RWPE2 (cell line): ENCODE results near the gene ALG1L2.
"Not testable (repeated sequence)": the region's sequence is repeated elsewhere in the genome, so short reads cannot be mapped to it uniquely, and the experiment has no call there.

ENCODE experiments used
- ATAC-seq: fragments of 200-7000 bp; cut with Tn5 transposase; 3 replicates; pipeline ENCODE4 v1.9.1; 2021; ENCODE audit warnings: low read depth
- DNase-seq: peaks from one replicate; pipeline ENCODE4 v3.0.0-alpha.2; 2020; ENCODE audit warnings: low spot score
- H3K27ac ChIP-seq: fragments of 450-650 bp; 2 replicates; pipeline ENCODE4 v1.5.1; 2017; ENCODE audit warnings: mild to moderate bottlenecking; ENCODE audit not compliant: poor library complexity, severe bottlenecking
- H3K27me3 ChIP-seq: fragments of 250-450 bp; sonication (Bioruptor Pico); 2 replicates; pipeline ENCODE4 v1.5.1; 2021; ENCODE audit warnings: mild to moderate bottlenecking, moderate library complexity; ENCODE audit not compliant: insufficient read depth, poor library complexity, severe bottlenecking
- H3K36me3 ChIP-seq: fragments of 250-450 bp; sonication (Bioruptor Pico); 2 replicates; pipeline ENCODE4 v1.5.1; 2020; ENCODE audit warnings: low read depth, mild to moderate bottlenecking, moderate library complexity
- H3K4me1 ChIP-seq: fragments of 250-450 bp; sonication (Bioruptor Pico); 2 replicates; pipeline ENCODE4 v1.5.1; 2021; ENCODE audit warnings: mild to moderate bottlenecking, moderate library complexity; ENCODE audit not compliant: insufficient read depth, poor library complexity, severe bottlenecking
- H3K4me3 ChIP-seq: fragments of 250-450 bp; sonication (Bioruptor Pico); 2 replicates; pipeline ENCODE4 v1.5.1; 2021; ENCODE audit warnings: mild to moderate bottlenecking, moderate library complexity; ENCODE audit not compliant: severe bottlenecking
- H3K9me3 ChIP-seq: fragments of 250-450 bp; sonication (Bioruptor Pico); 2 replicates; pipeline ENCODE4 v1.5.1; 2021; ENCODE audit warnings: mild to moderate bottlenecking, moderate library complexity; ENCODE audit not compliant: severe bottlenecking
- CTCF ChIP-seq: fragments of 450-650 bp; IDR thresholded peaks from one replicate; pipeline ENCODE4 v1.5.1; 2017; ENCODE audit warnings: mild to moderate bottlenecking, moderate library complexity; ENCODE audit not compliant: poor library complexity, severe bottlenecking

ALG1L2 gene

DNA sequence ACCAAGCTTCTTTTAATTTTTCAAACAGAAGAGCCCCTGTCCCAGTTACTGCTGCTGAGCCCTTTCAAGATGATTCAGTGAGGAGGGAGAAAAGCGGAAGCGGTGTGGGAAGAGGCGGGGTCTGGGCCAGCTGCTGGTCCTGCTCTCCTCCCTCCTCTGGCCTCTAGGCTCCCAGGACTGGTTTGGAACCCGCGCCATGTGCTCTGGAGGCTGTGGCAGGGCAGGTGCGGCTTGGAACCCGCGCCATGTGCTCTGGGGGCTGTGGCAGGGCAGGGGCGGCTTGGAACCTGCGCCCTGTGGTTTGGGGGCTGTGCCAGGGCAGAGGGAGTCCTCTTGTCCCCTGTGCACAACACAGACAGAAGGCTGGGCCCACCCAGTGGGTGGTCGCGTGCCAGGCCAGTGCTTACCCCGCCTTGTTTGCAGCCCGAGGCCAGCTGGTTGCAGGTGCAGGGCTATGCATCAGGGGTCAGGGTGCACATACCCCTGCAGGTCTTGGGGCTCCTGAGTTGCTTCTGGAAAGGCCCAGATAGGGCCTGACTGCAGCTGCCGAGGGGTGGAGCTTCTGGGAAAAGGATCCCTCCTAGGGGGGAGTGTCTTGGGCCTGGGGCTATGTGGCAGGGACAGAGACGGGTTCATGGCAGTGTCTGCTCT lies 12.2 kb downstream of the ALG1L2 start:
- no peaks in the 10 kb centered on the region for H3K27me3 ChIP-seq
- no peak overlapping the region for H3K4me3 ChIP-seq
- H3K4me1 ChIP-seq = no peaks in the 10 kb centered on the region
- TF ChIP-seq CTCF = no peak
- no peak overlapping the region for H3K27ac ChIP-seq
- no peak for DNase-seq
- ATAC-seq = no peak
- no peaks in the 10 kb centered on the region for H3K9me3 ChIP-seq
- H3K36me3 ChIP-seq = no peaks in the 10 kb centered on the region

DNA sequence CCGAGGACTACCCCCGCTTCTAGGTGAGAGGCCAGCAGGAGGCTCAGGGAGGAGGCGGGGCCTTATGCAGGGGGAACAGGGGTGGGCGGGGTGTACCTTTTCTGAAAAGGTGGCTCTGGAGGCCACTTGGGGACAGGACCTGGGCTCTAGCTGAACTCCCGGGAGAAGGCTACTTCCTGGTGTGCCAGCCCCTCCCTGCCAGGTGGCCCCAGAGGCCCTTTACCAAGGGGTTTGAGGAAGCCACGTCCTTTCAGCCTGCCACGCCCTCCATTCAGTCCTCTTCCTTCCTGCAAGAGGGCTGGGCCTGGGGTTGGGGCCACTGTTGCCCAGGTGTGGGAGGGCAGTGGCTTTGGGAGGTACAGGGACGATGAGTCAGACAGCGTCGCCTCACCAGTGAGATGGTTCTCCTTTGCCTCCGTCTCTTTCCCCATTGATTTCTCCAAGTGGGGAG lies 12.9 kb downstream of the ALG1L2 start:
- ATAC-seq, H3K9me3 ChIP-seq, DNase-seq, H3K27ac ChIP-seq, H3K36me3 ChIP-seq, H3K4me1 ChIP-seq, H3K4me3 ChIP-seq, H3K27me3 ChIP-seq: not testable (repeated sequence)

DNA sequence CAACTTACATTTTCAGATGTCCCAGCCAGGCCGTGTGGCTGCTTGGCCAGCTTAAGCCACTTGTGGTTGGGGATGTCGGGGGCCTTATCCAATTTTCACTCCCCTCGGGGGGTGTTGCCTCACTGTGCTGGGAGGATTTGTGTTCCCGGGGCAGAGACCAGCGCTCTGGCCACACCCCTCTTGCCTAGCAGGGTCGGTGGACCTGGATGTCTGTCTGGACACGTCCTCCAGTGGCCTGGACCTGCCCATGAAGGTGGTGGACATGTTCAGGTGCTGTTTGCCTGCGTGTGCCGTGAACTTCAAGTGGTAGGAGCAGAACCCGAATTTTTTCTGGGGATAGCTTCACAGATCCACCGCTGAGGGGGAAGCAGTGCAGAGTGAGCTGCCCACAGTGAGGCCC lies 14.2 kb downstream of the ALG1L2 start:
- H3K36me3 ChIP-seq, H3K27ac ChIP-seq, H3K27me3 ChIP-seq, H3K4me3 ChIP-seq, H3K4me1 ChIP-seq, H3K9me3 ChIP-seq, DNase-seq, ATAC-seq: not testable (repeated sequence)

- not testable (repeated sequence) for H3K4me1 ChIP-seq, DNase-seq, H3K36me3 ChIP-seq, ATAC-seq, H3K27me3 ChIP-seq, H3K27ac ChIP-seq, H3K4me3 ChIP-seq, H3K9me3 ChIP-seq
These were observed 15.5 kb downstream of the ALG1L2 start for GRCh38 chr3:130097096-130097495.

DNA sequence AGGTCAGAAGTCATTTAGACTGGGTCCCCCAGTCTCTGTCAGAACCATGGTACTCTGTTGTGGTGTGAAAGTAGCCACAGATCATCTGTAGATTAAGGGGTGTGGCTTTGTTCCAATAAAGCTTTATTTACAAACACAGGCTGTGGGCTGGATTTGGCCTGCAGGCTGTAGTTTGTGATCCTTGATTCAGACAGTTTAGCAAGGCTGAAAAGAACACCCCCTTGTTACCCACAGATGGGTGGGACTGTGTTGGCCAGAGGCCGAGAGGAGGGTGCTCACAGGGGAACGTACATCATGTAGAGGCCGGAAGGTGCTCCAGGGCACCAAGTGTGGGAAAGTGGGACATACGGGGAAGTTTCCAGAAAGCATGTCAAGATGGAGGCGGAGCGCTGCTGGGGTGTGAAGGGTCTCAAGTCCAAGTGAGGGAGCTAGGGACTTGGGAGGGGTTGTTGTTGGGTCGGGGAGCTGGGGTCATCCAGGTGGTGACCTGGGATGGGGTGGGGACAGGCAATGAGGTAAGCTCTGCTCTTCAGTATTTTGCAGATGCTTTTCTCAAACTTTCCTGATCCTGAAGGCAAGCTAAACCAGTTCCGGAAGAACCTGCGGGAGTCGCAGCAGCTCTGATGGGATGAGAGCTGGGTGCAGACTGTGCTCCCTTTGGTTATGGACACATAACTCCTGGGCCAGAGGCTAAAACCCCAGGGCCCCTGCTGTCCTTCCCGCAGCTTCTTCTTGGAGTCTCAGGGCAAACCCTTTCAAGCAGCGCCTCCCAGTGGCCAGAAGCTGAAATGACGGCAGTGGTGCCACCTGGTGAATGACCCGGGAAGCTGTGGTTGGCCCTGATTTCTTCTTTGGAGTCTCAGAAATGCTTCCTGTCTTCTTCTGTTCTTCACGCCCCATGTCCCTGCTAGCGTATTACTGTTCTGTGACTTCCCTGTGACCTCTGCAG lies 16.3 kb downstream of the ALG1L2 start:
- DNase-seq, H3K27ac ChIP-seq, H3K36me3 ChIP-seq, H3K4me1 ChIP-seq, ATAC-seq, H3K4me3 ChIP-seq, H3K9me3 ChIP-seq, H3K27me3 ChIP-seq: not testable (repeated sequence)
- peak; percentile 33 for TF ChIP-seq CTCF

DNA sequence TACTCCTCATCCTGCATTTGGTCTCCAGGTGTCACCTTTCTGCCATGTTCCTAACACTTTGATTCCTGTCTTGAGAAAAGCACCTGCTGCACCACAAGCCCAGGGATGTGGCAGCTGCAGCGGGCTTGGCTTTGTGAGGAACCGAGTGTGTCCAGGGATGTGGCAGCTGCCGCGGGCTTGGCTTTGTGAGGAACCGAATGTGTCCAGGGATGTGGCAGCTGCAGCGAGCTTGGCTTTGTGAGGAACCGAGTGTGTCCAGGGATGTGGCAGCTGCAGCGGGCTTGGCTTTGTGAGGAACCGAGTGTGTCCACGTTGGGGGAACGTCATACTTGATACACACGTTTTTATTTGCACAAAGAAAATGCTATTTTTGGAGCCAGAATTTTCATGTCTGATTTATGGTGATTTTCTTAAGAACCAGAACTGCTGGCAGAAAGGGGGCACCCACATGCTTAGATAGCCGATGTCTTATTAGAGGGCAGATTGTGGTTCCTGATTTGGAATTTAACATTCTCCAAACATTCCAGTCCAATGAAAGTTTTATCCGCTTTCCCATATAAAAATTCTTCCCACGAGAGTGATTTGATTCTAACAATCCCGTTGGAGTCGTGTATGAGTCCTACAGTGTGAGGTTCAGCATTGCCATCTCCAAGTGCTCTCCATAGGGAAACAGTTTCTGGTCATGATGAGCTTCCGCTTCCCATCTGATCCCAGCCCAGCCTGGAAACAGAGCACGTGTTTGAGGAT lies 17.2 kb downstream of the ALG1L2 start:
- not testable (repeated sequence) for H3K27me3 ChIP-seq, H3K9me3 ChIP-seq, DNase-seq, H3K4me1 ChIP-seq, ATAC-seq, H3K4me3 ChIP-seq, H3K36me3 ChIP-seq, H3K27ac ChIP-seq

GRCh38 chr3:130102545-130102944 lies 20.9 kb downstream of the ALG1L2 start:
- not testable (repeated sequence) for DNase-seq, H3K4me3 ChIP-seq, H3K27me3 ChIP-seq, H3K36me3 ChIP-seq, H3K9me3 ChIP-seq, H3K4me1 ChIP-seq, ATAC-seq, H3K27ac ChIP-seq

DNA sequence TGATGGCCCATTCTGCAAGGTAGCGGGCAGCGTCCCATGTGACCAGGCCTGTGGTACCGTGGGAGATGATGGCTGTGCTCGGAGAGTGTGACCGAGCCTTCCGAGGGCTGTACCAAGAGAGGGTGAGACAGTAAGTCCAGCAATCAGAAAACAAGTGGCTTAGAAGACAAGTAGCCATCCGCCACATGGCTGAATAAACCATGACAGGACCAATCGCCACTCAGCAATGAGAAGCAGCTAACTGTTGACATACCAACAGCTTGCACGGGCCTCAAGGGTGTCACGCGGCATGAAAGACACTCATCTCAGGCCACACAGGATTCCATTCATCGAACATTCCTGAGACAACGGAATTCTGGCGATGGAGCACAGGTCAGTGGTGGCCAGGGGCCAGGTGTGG lies 22.6 kb downstream of the ALG1L2 start:
- H3K36me3 ChIP-seq, H3K4me3 ChIP-seq, DNase-seq, ATAC-seq, H3K4me1 ChIP-seq, H3K27ac ChIP-seq, H3K9me3 ChIP-seq, H3K27me3 ChIP-seq: not testable (repeated sequence)

DNA sequence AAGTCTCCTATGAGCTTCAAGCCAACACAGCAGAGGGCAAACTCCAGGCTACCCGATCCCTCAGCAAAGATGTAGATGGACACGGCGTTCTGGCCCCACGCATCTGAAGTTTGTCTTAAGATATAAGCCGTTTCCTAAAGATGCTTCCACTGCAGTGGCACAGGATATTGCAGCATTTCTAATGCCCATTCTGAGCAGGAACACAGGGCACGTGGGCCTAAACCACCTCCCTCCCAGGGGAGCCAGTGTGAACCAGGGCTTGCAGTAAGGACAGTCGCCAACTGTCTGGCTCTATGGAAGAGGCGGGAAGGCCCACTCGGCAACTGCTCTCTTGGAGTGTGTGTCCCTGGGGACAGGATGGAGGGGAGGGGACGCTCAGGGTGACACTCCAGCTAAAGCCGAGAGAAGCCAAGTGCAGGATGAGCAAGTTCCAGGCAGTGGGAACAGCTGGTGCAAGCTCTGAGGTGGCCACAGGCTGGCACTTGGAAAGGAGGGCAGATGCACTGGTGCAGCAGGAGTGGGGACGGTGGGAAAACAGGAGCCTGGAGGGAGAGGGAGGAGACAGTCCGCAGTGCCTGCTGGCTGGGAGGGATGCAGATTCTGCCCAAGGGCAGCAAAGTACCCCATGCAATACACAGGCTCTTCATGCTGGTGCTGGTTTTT lies 25.8 kb downstream of the ALG1L2 start:
- H3K27ac ChIP-seq, H3K4me3 ChIP-seq, ATAC-seq, H3K4me1 ChIP-seq, H3K27me3 ChIP-seq, DNase-seq, H3K36me3 ChIP-seq, H3K9me3 ChIP-seq: not testable (repeated sequence)
